K562 (cell line): ENCODE measurements around the gene ZNF622. TPM values are rescaled to one million over a fixed set of nuclear protein-coding genes. Genes with fewer than 3 reads are reported as not detected.

Experiments
- ATAC-seq: fragments of 200-7000 bp; cut with Tn5 transposase; 3 replicates; pipeline ENCODE4 v1.9.1; 2020; ENCODE audit warnings: moderate library complexity
- BruUV-seq: library from RNA; stranded (reverse); fragments of 400-500 nt; replicated peaks from 2 replicates; lab custom pipeline; 2021; lab: Mats Ljungman, UMichigan
- CTCF ChIA-PET: fragments of 300-600 bp; formaldehyde crosslinking; extraction: SDS; loops from one replicate; lab custom pipeline; 2021; ENCODE audit warnings: low intra/inter-chr PET ratio; lab: Yijun Ruan, JAX
- POLR2A ChIA-PET: fragments of 300-600, 350-650 bp; sonication (Branson Sonifier 250); formaldehyde crosslinking; extraction: SDS; loops from one replicate; lab custom pipeline; 2021; ENCODE audit warnings: antibody characterized with exemption, inconsistent platforms; lab: Yijun Ruan, JAX
- DNase-seq, 4 experiments: peaks; one replicate each; pipeline versions ENCODE4 v3.0.0 to v3.0.0-alpha.2; 2011 to 2018; ENCODE audit warnings: low spot score in 3 of 4, mixed read lengths in 3 of 4; ENCODE audit errors: extremely low read depth in 1 of 4
- FAIRE-seq: peaks from 2 replicates; lab custom pipeline; 2011; peaks lifted over from hg19 to GRCh38; lab: Jason Lieb, UNC
- H2AFZ ChIP-seq: 2 replicates; pipeline ENCODE4 v1.6.0; 2011; ENCODE audit warnings: low read depth, low read length, control low read depth, inconsistent platforms
- H3K27ac ChIP-seq: fragments of 200-600 bp; 3 replicates; pipeline ENCODE4 v1.8.0; 2011; ENCODE audit warnings: low read depth, mild to moderate bottlenecking, control low read depth, inconsistent platforms, low read length, moderate library complexity, mixed read lengths; ENCODE audit errors: extremely low read depth
- H3K27me3 ChIP-seq, 2 experiments: fragments of 300-600 bp in 1 of 2; 2 replicates in 1 of 2; 3 replicates in 1 of 2; pipeline versions ENCODE4 v1.6.0 to v1.8.0; 2011; ENCODE audit warnings: inconsistent platforms in 2 of 2, low read length in 2 of 2, mild to moderate bottlenecking in 1 of 2, mixed read lengths in 1 of 2, moderate library complexity in 1 of 2; ENCODE audit not compliant: control insufficient read depth in 2 of 2, insufficient read depth in 2 of 2
- H3K36me3 ChIP-seq: fragments of 300-600 bp; 3 replicates; pipeline ENCODE4 v1.8.0; 2011; ENCODE audit warnings: mild to moderate bottlenecking, low read length, inconsistent platforms; ENCODE audit not compliant: control insufficient read depth, insufficient read depth
- H3K4me1 ChIP-seq, 2 experiments: fragments of 200-600 bp in 1 of 2; replicated peaks in 1 of 2; 2 replicates in 1 of 2; 3 replicates in 1 of 2; pipeline versions ENCODE4 v1.5.1 to v1.8.0; 2011; ENCODE audit warnings: inconsistent platforms in 2 of 2, low read length in 2 of 2, mild to moderate bottlenecking in 1 of 2, mixed read lengths in 1 of 2, moderate library complexity in 1 of 2; ENCODE audit not compliant: control insufficient read depth in 2 of 2, insufficient read depth in 2 of 2
- H3K4me2 ChIP-seq: 2 replicates; pipeline ENCODE4 v1.6.1; 2011; ENCODE audit warnings: low read length, control low read depth, inconsistent platforms, mixed read lengths; ENCODE audit not compliant: insufficient read depth
- H3K4me3 ChIP-seq: fragments of 200-600 bp; sonication (generic), shearing (Covaris generic); 2 replicates; pipeline ENCODE4 v1.5.1; 2016; ENCODE audit warnings: control low read depth, inconsistent platforms
- H3K79me2 ChIP-seq: fragments of 200-600 bp; 3 replicates; pipeline ENCODE4 v1.8.0; 2011; ENCODE audit warnings: low read length, inconsistent platforms; ENCODE audit not compliant: control insufficient read depth, insufficient read depth
- H3K9ac ChIP-seq, 2 experiments: 2 replicates each; pipeline versions ENCODE4 v1.6.0 to v1.6.1; 2011; ENCODE audit warnings: low read depth in 2 of 2, low read length in 2 of 2, control low read depth in 1 of 2, inconsistent platforms in 1 of 2, mild to moderate bottlenecking in 1 of 2, mixed read lengths in 1 of 2; ENCODE audit not compliant: insufficient read depth in 1 of 2
- H3K9me1 ChIP-seq: one replicate; pipeline ENCODE4 v1.6.0; 2011; ENCODE audit warnings: inconsistent platforms, mild to moderate bottlenecking, low read length, moderate library complexity; ENCODE audit not compliant: control insufficient read depth, insufficient read depth
- H3K9me3 ChIP-seq: replicated peaks from 2 replicates; pipeline ENCODE4 v1.5.1; 2011; ENCODE audit warnings: low read depth, low read length, inconsistent platforms; ENCODE audit not compliant: control insufficient read depth, insufficient read depth
- H4K20me1 ChIP-seq: replicated peaks from 2 replicates; pipeline ENCODE4 v1.6.1; 2011; ENCODE audit warnings: low read length, inconsistent platforms, mixed read lengths; ENCODE audit not compliant: control insufficient read depth, insufficient read depth
- CREBBP ChIP-seq: IDR thresholded peaks from one replicate; pipeline ENCODE4 v1.6.1; 2012; ENCODE audit warnings: low read depth, mild to moderate bottlenecking, control low read depth, inconsistent platforms, low read length
- MXI1 ChIP-seq: IDR thresholded peaks from 2 replicates; pipeline ENCODE4 v1.6.1; 2011; ENCODE audit warnings: low read depth, mild to moderate bottlenecking, improper control_type of control experiment, low read length
- PRMT5 ChIP-seq: sonication (generic); formaldehyde crosslinking; IDR thresholded peaks from 2 replicates; pipeline ENCODE4 v1.5.0; 2020; ENCODE audit warnings: missing genetic modification reagents
- RERE ChIP-seq: sonication (generic); formaldehyde crosslinking; IDR thresholded peaks from 2 replicates; pipeline ENCODE4 v1.8.0; 2023; ENCODE audit warnings: missing genetic modification reagents, mild to moderate bottlenecking, borderline replicate concordance
- SP2 ChIP-seq: IDR thresholded peaks from 2 replicates; pipeline ENCODE4 v1.6.1; 2011; ENCODE audit warnings: mild to moderate bottlenecking, low read depth, low read length, moderate library complexity; ENCODE audit not compliant: poor library complexity, severe bottlenecking; ENCODE audit errors: extremely low read depth
- WHSC1 ChIP-seq: IDR thresholded peaks from one replicate; pipeline ENCODE4 v1.6.1; 2012; ENCODE audit warnings: low read length, control low read depth, inconsistent platforms
- ZFP36 ChIP-seq: fragments of 150-350 bp; IDR thresholded peaks from 2 replicates; pipeline ENCODE4 v1.6.1; 2018; ENCODE audit warnings: low read length, low read depth; ENCODE audit not compliant: partially characterized antibody
- WGBS: fragments of 100-300 bp; shearing (Covaris generic); methylation state at CpG from one replicate; pipeline ENCODE4 v1.1.6; 2016; ENCODE audit warnings: low coverage, mixed read lengths; ENCODE audit not compliant: insufficient coverage; ENCODE audit errors: missing lambda C conversion rate; 5-methylcytosine and 5-hydroxymethylcytosine counted together
- in situ Hi-C: fragments of 300-500 bp; cut with MboI; formaldehyde crosslinking; loops from 4 replicates; pipeline ENCODE4 v1.15.0; 2018; ENCODE audit warnings: inconsistent platforms, mixed read lengths
- intact Hi-C: fragments of 100-400 bp; cut with micrococcal nuclease; formaldehyde crosslinking; loops from 2 replicates; pipeline ENCODE4 v1.14.2; 2022
- polyA plus RNA-seq, 8 experiments: library from polyadenylated mRNA; depleted of rRNA in 4 of 8; stranded (reverse) in 5 of 8; unstranded in 3 of 8; fragments of >200 nt; fragmentation: Nextera tagmentation in 2 of 8; fragmentation: Illumina TruSeq in 1 of 8; extraction: Ambion mirVana in 2 of 8; extraction: Trizol in 1 of 8; gene quantifications; 2 replicates each; pipeline versions ENCODE4 v1.2.1 to v1.2.3, GENCODE V29; 2011 to 2014; ENCODE audit warnings: inconsistent platforms in 1 of 8, missing spikeins in 1 of 8
- total RNA-seq, 7 experiments: library from RNA; depleted of rRNA in 6 of 7; stranded (reverse); fragments of >200 nt in 6 of 7; fragmentation: Illumina TruSeq in 2 of 7; extraction: Trizol in 2 of 7; gene quantifications; 2 replicates each; pipeline versions ENCODE4 v1.2.1 to v1.2.3, GENCODE V29; 2011 to 2021; ENCODE audit warnings: low replicate concordance in 1 of 7

ZNF622 gene
- total and polyA plus RNA-seq, 9 of the 15 experiments (the other 6 are each of a cell fraction or from before 2014, with no cell fraction given): 9.6 to 51.5 (median 32.3) TPM

- peak; percentile 11 for FAIRE-seq
- in situ Hi-C loops (no loop called here), intact Hi-C loops (no loop called here)
- no peak for DNase-seq
- Histone ChIP-seq H4K20me1 (no peaks in the 10 kb centered on the region), H3K4me2 (no peak overlapping the region), H3K4me3 (no peak overlapping the region), H3K9ac (no peak overlapping the region), H3K27ac (no peak overlapping the region), H3K9me1 (no peaks in the 10 kb centered on the region), H3K9me3 (no peaks in the 10 kb centered on the region), H2AFZ (no peak overlapping the region), H3K79me2 (no peaks in the 10 kb centered on the region), H3K27me3 (peaks cover 16 to 25% of the 10 kb centered on the region in 2 experiments), H3K4me1 (no peaks in the 10 kb centered on the region), H3K36me3 (no peaks in the 10 kb centered on the region)
- ChIA-PET CTCF (no interaction called here), POLR2A (no interaction called here)
- no TSS peak for BruUV-seq
- WGBS: 4% methylated on average over 10 of the region's 10 CpGs
- TF ChIP-seq CREBBP (no peak), SP2 (no peak), ZFP36 (no peak), PRMT5 (CRISPR knock-in tag) (no peak), MXI1 (no peak), WHSC1 (no peak), RERE (CRISPR knock-in tag) (no peak)
- ATAC-seq: no peak
These were observed 39.0 kb upstream of the ZNF622 start for GRCh38 chr5:16504571-16504970.
